ENCODE data around the gene PLCB2.

- TF ChIP-seq CTCF (conservative IDR thresholded peaks at IDR 0.05; ENCODE audit: low read length) (no peak), EZH2phosphoT487 (IDR thresholded peaks at IDR 0.05; ENCODE audit: borderline replicate concordance) (no peak)
Observed at GRCh38 chr15:40353697-40354096, 46.0 kb upstream of the PLCB2 start.

Measured in Loucy (cell line).